Stimulated activated CD4-positive, alpha-beta T cell treated with anti-CD3 and anti-CD28 coated beads, Interleukin-1b, Interleukin-23, amount 100 ng/mL, for 4 hours (primary cell): ENCODE data around the gene QSOX2.

ENCODE experiments used
- DNase-seq, 2 donors: peaks; one replicate each; pipeline ENCODE4 v3.0.0-alpha.2; 2020; ENCODE audit warnings: low read depth in 2 of 2

The QSOX2 gene

GRCh38 chr9:136265561-136266355 lies 20.1 kb upstream of the QSOX2 start:
- DNase-seq = no peak

GRCh38 chr9:136264441-136265405 lies 19.1 kb upstream of the QSOX2 start:
- no peak for DNase-seq

- DNase-seq = no peak
Measured at GRCh38 chr9:136264031-136264430, 18.4 kb upstream of the QSOX2 start.

- DNase-seq = no peak
Measured at GRCh38 chr9:136262671-136263178, 17.1 kb upstream of the QSOX2 start.

- DNase-seq = no peak
Measured at GRCh38 chr9:136261686-136262430, 16.2 kb upstream of the QSOX2 start.

- DNase-seq = no peak
Measured at GRCh38 chr9:136260936-136261472, 15.4 kb upstream of the QSOX2 start.

GRCh38 chr9:136260521-136260920 lies 14.9 kb upstream of the QSOX2 start:
- no peak for DNase-seq

GRCh38 chr9:136259836-136260235 lies 14.2 kb upstream of the QSOX2 start:
- DNase-seq = no peak

GRCh38 chr9:136259517-136259813 lies 13.9 kb upstream of the QSOX2 start:
- DNase-seq = no peak

GRCh38 chr9:136258786-136259516 lies 13.3 kb upstream of the QSOX2 start:
- DNase-seq = no peak

GRCh38 chr9:136258299-136258625 lies 12.7 kb upstream of the QSOX2 start:
- no peak for DNase-seq

- no peak for DNase-seq
Measured at GRCh38 chr9:136257381-136258298, 12.0 kb upstream of the QSOX2 start.

- DNase-seq = no peak
Measured at GRCh38 chr9:136255896-136256890, 10.6 kb upstream of the QSOX2 start.

- no peak for DNase-seq
Measured at GRCh38 chr9:136255166-136255538, 9.5 kb upstream of the QSOX2 start.

GRCh38 chr9:136254381-136255165 lies 9.0 kb upstream of the QSOX2 start:
- DNase-seq = no peak

- no peak for DNase-seq
Measured at GRCh38 chr9:136253246-136254130, 7.9 kb upstream of the QSOX2 start.

GRCh38 chr9:136252846-136253245 lies 7.2 kb upstream of the QSOX2 start:
- no peak for DNase-seq
